DMS 273 treated with DMSO at 0.1 percent for 48 hours (cell line): ENCODE data around the gene DRG2.
A peak's percentile ranks its signal among the peaks of the same experiment; 100 is the strongest.

ENCODE experiments used
- DNase-seq: peaks from one replicate; lab custom pipeline; 2025; lab: John Stamatoyannopoulos, UW

Gene DRG2

GRCh38 chr17:18087610-18088491, at the start of gene DRG2:
Gene DRG2, plus strand, starts transcription at chr17:18087948. Its CDS starts 76 bp downstream, at chr17:18088024.
- DNase-seq, result peak; percentile 59

DNA sequence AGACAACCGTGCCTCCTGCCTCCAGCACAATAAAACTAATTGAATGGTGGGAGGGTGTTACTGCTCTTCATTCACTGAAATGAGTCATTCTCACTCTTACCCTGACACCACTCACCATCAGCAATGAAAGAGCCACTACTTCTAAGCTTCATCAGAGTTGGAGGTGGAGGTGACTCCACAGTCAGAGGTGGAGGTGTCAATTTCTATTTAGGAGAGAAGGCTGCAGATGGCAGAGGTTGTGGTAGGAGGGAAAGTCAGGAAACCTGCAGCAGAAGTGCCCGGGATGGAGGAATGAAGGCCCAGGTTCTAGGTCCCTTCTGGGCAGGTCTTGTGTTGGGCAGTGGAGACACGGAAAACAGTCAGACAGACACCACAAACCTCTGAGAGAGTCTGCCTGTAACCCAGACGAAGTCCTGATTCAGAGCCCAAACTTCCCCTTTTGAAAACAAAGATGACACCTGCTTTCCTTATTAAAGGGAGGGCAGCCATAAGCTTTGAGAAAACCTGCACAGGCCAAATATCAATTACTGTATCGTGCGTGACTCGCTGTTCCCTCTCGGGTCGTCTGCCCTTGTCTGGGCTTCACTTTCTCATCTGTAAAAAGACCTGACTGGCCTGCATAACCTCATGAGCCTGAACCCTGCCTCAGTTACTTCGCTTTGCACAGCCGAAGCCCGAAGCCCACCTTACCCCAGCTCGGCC, 49.4 kb upstream of the DRG2 start:
- DNase-seq, result no peak

- peak; percentile 92 for DNase-seq
Observed at GRCh38 chr17:18038861-18039534, 48.8 kb upstream of the DRG2 start, which contains the start of the genes ATPAF2 and GID4. Gene ATPAF2, minus strand, starts transcription at chr17:18039168. Its CDS starts 155 bp downstream, at chr17:18039013. Gene GID4, plus strand, starts transcription at chr17:18039408. Its CDS starts 57 bp downstream, at chr17:18039465.

DNA sequence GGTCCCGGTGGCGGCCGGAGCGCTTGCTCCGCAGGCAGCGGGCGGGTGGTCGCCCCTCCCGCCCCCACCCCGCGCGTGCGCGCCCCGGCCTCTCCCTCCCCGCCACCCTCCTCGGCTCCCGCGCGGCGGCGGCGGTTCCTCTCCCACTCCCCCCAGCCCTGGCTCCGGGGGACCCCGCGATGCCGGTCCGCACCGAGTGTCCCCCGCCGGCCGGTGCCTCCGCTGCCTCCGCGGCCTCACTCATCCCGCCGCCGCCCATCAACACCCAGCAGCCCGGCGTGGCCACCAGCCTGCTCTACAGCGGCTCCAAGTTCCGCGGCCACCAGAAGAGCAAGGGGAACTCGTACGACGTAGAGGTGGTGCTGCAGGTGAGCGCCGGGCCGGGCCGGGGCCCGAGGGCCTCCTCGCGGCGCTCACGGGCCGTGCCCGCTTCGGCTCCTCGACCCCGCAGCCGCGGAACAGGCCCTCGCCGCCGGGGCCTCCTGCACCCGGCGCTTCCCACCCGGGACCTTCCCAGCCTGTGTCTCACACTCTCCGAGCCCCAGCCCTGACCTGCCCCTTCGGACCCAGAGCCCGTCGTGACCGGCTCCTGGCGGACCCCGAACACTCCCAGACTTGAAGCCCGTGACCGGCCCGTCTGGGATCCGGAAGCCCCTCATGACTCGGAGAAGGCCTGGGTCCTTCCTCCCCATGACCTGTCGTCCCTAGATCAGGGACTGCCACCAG, 48.0 kb upstream of the DRG2 start:
- DNase-seq, result no peak

GRCh38 chr17:18040261-18040858, 47.4 kb upstream of the DRG2 start:
- no peak for DNase-seq

DNA sequence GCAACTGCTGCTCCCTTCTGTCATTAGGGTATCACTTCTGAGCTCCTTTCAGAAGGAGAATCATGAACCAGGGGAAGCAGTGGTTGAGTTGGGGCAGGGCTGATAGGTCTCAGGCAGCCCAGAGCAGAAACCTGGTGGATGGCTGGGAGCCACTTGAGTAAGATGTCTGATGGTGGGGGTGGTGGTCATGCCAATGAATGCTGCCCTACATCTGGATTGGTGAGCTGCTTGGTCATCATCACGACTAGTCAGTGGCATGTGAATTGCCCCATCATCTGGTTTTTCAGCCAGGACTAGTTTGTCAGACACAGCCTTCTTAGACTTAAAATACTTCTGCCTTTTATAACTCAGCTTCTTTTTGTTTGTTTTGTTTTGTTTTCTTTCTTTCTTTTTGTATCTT, 46.0 kb upstream of the DRG2 start:
- DNase-seq, result no peak

DNA sequence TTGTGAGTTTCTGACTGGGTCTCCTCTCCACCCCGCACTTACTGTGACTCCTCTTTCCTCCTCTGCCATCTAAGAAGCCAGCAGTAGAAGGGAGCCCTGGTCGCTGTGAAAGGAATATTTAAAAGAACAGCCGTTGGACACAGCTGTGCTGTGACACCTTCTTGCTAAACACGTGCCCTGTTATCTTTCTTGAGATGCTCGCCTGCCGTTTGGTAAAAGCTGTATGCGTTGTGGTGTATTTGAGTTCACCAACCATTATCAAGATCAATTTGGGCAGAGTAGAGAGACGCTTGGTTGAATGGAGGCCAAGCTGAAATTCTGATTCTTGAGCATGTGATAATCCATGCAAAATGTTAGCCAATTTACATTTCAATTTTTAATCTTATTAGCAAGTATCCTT, 44.8 kb upstream of the DRG2 start:
- DNase-seq, result no peak

DNA sequence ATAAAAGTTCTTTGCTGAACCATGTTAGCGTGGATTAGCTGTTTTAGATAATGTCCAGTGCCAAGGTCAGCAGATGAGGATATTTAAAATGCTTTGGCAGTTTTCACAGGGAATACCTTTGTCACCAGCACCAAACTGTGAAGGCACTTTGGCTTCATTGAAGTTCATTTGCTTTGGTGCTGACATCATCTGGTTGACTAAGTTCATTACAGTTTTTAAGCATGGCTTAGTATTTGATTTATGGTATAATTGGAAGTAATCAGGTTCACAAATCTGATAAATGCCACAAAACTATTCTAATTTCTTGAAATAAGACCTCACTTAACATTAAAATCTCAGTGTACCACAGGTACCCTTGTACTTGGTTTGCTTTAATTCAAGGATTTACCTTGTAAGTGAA, 44.3 kb upstream of the DRG2 start:
- no peak for DNase-seq

DNA sequence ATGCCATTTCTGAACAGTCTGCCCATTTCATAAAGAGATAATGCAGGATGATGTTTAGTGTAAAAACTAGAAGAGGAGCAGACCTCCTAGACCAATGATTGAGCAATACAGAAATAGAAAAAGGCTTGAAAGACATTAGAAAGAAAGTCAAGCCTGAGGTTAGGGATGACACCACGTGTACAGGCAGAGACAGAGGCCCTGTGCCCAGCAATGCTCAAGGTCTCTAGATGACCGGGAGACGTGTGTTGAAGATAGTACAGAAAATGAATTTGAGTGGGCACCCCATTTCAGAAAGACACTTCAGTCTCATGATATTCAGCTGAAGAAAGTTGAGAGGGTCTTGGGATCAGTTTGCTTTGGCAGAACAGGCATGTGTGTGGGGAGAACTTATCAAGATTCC, 43.1 kb upstream of the DRG2 start:
- DNase-seq, result no peak

DNA sequence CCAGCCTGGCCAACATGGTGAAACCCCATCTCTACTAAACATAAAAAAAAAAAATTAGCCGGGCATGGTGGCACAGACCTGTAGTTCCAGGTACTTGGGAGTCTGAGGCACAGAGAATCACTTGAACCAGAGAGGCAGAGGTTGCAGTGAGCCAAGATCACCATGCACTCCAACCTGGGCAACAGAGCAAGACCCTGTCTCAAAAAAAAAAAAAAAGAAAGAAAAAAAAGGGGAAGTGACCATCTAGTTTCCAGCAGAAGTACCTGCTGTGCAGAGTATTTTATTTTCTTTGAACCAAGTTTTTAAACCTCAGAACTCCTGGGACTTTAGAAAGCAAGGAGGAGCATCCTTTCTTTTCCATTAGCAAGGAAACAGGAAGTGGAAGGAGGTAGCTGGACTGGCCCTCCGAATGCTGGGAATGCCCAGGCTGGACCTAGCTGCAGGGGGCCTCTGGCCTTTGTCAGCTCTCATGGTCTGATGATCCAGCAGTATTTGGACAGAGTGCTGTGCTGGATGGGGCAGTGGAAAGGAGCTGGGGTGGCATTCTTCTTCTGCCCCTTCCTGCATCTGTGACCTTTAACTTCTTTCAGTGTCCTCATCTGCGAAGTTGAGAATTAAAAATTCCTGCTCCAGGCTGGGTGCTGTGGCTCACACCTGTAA, 41.9 kb upstream of the DRG2 start:
- no peak for DNase-seq

DNA sequence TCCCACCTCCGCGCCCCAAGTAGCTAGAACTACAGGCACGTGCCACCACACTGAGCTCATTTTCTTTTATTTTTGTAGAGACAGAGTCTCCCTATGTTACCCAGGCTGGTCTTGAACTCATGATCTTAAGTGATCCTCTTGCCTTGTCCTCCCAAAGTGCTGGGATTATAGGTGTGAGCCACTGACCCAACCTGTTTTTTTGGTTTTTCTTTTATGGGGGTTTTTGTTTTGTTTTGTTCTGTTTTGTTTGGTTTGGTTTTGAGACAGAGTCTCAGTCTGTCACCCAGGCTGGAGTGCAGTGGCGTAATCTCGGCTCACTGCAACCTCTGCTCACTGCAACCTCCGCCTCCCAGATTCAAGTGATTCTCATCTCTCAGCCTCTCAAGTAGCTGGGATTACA, 32.2 kb upstream of the DRG2 start:
- no peak for DNase-seq

- no peak for DNase-seq
Observed at GRCh38 chr17:18056214-18056613, 31.5 kb upstream of the DRG2 start.

- DNase-seq, result no peak
Observed at GRCh38 chr17:18059283-18059682, 28.5 kb upstream of the DRG2 start.

DNA sequence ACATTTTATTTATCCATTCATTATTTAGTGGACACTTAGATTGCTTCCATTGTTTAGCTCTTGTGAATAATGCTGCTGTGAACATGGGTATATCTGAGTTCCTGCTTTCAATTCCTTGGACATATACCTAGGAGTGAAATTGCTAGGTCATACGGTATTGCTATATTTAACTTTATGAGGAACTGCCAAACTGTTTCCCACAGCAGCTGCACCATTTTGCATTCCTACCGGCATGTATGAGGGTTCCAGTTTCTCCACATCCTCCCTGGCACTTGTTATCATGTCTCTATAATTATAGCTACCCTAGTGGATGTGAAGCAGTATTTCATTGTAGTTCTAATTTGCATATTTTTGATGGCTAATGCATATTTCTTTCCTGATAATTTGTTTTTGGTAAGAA, 23.7 kb upstream of the DRG2 start:
- DNase-seq, result no peak

- no peak for DNase-seq
Observed at GRCh38 chr17:18065546-18065945, 22.2 kb upstream of the DRG2 start.

DNA sequence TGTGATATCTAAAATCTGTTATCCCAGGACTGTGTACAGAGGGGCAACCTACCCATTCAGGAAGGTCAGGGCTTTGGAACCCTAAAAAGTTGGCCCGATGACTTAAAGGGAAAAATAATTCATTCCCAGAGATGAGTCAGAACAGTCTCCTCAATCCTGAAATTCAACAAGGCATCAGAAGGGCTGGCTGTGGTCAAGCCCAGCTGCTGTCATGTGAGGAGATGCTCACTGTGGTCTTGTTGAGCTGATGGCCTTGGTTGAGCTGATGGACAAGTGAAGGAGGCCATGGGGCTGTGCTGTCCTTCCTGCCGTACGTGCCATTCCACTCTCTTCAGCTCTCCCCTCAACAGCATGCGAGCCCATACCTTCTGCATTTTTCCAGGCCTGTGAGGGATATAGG, 20.9 kb upstream of the DRG2 start:
- no peak for DNase-seq

DNA sequence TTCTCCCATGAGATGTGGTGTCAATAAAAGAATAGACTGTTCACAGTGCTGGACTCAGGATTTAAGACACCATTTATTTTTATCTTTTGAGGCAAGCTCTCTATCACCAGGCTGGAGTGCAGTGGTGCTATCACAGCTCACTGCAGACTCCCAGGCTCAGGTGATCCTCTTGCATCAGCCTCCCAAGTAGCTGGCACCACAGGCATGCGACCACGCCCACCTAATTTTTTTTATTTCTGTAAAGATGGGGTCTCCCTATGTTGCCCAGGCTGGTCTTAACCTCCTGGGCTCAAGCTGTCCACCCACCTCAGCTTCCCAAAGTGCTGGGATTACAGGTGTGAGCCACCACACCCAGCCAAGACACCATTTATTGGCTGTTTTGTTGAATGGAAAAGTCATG, 18.6 kb upstream of the DRG2 start:
- DNase-seq, result no peak

- DNase-seq, result peak; percentile 77
Observed at GRCh38 chr17:18070861-18071340, 16.8 kb upstream of the DRG2 start.

DNA sequence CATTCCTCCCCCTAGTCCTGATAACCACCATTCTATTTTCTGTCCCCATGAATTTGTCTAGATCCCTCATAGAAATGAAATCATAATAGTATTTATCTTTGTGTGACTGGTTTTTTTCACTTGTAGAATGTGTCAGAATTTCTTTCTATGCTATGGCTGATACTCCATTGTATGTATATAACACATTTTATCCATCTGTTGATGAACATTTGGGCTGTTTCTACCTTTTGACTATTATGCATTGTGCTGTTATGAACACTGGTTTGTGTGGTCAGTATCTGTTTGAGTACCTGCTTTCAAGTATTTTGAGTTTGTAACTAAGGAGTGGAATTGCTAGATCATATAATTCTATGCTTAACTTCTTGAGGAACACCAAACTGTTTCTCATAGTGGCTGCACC, 16.0 kb upstream of the DRG2 start:
- DNase-seq, result no peak

GRCh38 chr17:18074566-18075272, 13.0 kb upstream of the DRG2 start:
- DNase-seq, result no peak
